NCI-H1930 (cell line): ENCODE results near the gene GAK.

Source experiments
- DNase-seq, 2 experiments: peaks; one replicate each; lab custom pipeline; 2025; lab: John Stamatoyannopoulos, UW

Gene GAK

GRCh38 chr4:907103-907400 is 25.1 kb downstream of the GAK start:
- no peak for DNase-seq

- no peak for DNase-seq
Observed at GRCh38 chr4:906339-907102, 25.6 kb downstream of the GAK start.

GRCh38 chr4:905485-906338 is 26.4 kb downstream of the GAK start:
- DNase-seq: no peak

DNA sequence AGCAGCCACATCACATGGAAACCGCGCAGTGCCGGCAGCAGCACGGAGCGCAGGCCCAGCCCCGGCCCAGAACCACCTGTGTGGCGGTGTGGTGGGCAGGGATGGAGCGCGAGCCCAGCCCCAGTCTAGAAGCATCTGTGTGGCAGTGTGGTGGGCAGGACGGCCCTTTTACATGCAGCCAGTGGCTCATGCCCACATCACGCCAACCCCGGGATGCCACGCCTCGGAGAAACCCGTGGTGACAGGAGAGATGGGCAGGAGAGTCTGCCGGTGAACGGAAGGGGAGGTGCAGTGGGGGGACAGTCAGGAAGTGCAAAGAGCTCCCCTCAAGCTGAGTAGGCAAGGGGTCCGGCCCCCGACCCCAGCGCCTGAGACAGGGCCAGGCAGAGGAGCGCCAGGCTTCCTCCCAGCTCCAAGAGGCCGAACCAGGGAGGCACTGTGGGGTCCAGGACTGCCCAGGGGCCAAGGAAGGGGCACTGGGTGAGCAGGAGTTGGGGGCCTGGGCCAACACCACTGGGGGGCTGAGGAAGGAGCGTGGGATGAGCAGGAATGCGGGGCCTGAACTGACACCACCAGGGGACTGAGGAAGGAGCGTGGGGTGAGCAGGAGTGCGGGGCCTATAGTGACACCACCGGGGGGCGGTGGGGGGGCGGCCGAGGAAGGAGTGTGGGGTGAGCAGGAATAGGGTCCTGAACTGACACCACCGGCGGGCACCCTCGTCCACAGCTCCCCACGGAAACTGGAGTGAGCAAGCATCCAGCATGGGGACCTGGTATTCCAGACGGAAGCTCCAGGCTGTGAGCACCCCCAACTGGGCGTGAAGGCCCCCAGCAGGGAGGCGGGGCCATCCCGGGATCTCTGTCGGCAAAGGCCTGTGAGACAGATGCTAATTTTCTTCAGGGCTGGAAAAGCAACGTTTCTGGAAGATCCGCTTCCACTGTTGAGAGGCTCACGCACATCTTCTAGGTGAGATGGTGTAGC is 28.8 kb downstream of the GAK start:
- no peak for DNase-seq

DNA sequence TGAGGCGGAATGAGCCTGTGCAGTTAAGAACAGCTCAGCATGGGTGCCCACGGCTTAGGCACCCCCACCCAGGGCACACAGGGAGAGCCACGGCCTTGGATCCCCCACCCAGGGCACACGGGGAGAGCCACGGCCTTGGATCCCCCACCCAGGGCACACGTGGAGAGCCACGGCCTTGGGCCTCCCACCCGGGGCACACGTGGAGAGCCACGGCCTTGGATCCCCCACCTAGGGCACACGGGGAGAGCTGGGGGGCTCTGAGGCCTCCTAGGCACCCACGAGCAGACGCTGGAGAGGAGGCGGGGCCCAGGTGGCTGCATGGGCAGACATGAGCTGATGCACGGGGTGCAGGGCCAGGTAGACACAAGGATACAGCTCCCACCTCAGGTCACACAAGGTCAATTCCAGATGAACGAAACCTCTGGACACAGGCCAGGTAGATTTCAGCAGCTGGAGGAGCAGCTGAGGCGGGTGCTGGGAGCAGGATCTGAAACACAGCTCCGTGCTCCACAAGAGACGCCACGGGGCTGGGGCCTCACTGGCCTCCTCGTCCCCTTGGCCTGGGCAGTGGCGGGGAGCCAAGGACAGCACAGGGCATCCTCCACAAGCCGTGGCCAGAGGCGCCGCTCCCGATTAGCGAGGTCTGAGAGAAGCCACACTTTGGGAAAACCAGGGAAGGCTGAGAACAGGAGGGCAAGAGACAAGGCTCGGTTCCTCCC is 30.8 kb downstream of the GAK start:
- DNase-seq: no peak

DNA sequence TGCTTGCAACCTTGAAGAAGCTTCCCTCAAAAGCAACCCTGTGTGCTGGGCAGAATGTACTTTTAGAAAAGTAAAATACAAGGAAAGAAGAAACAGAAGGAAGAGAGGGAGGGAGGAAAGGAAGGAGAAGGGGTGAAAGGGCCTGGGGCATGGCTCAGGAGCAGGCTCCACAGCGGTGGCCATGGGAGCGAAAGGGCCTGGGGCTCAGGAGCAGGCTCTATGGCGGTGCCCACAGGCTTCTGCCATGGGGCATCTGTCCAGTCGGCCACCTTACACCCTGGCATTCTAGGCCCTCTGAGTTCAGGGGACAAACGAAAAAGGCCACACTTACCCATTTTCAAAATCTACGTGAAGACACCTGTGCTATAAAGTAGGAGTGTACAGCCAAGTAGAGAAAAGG is 31.4 kb downstream of the GAK start:
- DNase-seq: no peak

DNA sequence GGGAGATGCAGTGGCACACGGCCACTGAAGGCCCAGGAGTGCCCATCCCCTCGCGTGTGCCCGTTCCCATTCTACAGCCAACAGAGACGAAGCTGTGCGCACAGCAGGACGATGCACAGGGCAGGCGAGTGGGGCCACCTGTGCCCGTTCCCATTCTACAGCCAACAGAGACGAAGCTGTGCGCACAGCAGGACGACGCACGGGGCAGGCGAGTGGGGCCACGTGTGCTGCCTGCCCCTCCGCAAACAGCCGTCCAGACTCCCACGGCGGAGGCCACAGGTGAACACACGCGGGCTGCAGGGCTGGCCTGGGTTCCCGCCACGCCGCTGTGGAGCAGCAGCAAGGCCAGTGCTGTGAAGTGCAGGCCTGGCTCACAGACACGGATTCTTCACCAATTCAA is 32.0 kb downstream of the GAK start:
- DNase-seq: no peak

DNA sequence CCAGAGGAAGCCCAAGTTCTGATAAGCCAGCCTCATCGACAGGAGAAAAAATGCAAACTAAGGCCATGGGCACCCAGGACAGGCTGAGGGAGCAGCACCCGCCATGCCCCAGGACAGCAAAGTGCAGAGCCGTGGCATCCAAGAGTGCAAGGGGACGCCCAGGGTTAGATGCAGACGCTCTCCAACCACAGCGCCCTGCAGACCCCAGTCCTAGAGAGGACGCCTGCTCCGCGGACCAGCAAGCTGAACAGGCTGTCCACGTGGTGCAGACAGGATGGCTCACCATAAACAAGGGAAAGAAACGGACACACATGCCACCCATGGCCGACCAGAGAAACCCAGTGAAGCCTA is 32.6 kb downstream of the GAK start:
- DNase-seq: no peak

- DNase-seq: no peak
Observed at GRCh38 chr4:898869-899555, 33.1 kb downstream of the GAK start.

- DNase-seq: no peak
Observed at GRCh38 chr4:898123-898522, 34.0 kb downstream of the GAK start.

DNA sequence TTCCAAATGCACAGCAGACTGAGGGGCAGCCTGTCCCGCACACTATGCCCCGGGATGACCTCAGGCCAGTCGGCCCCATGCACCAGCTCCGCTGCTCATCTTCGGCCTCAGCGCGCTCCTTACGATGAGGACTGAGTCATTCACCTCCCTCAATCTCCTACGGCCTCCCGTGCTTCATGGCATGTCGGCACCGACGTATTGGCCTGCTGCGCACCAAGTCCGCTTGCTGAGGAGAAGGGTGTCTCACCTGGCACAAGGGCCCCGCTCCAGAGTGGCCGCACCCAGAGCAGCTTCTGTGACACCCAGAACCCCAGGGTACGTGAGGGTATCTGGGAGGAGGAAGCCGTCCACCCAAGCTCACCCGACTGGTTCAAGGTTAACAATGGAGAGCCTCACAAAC is 35.5 kb downstream of the GAK start:
- no peak for DNase-seq

DNA sequence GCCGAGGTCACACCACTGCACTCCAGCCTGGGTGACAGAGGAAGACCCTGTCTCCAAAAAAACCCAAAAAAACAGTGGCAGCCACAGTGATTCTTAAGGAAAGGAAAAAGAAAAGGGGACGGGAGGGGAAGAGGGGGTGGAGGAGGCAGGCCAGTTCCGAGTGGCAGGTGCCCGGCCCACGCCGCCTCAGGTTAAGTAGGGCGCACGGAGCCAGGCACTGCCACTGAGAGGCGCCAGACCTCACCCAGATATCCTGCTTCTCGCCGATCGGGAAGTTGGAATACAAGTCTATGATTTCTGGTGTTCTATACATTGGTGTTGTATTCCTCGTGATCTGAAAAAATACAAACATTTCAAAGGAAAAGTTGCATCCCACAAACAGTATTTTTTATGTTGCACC is 35.9 kb downstream of the GAK start:
- DNase-seq: no peak

- DNase-seq: no peak
Observed at GRCh38 chr4:895596-895995, 36.5 kb downstream of the GAK start.

GRCh38 chr4:893995-894705 is 38.0 kb downstream of the GAK start:
- DNase-seq: no peak

- DNase-seq: no peak
Observed at GRCh38 chr4:893276-893994, 38.7 kb downstream of the GAK start.

GRCh38 chr4:892780-893179 is 39.3 kb downstream of the GAK start:
- DNase-seq: no peak

GRCh38 chr4:891747-892146 is 40.4 kb downstream of the GAK start:
- no peak for DNase-seq

- no peak for DNase-seq
Observed at GRCh38 chr4:890036-890695, 42.0 kb downstream of the GAK start.

- no peak for DNase-seq
Observed at GRCh38 chr4:889516-889915, 42.6 kb downstream of the GAK start.
